ENCODE results near the gene MMP23B.
"Not testable (repeated sequence)": the region's sequence is repeated elsewhere in the genome, so short reads cannot be mapped to it uniquely, and the experiment has no call there.

The MMP23B gene

DNA sequence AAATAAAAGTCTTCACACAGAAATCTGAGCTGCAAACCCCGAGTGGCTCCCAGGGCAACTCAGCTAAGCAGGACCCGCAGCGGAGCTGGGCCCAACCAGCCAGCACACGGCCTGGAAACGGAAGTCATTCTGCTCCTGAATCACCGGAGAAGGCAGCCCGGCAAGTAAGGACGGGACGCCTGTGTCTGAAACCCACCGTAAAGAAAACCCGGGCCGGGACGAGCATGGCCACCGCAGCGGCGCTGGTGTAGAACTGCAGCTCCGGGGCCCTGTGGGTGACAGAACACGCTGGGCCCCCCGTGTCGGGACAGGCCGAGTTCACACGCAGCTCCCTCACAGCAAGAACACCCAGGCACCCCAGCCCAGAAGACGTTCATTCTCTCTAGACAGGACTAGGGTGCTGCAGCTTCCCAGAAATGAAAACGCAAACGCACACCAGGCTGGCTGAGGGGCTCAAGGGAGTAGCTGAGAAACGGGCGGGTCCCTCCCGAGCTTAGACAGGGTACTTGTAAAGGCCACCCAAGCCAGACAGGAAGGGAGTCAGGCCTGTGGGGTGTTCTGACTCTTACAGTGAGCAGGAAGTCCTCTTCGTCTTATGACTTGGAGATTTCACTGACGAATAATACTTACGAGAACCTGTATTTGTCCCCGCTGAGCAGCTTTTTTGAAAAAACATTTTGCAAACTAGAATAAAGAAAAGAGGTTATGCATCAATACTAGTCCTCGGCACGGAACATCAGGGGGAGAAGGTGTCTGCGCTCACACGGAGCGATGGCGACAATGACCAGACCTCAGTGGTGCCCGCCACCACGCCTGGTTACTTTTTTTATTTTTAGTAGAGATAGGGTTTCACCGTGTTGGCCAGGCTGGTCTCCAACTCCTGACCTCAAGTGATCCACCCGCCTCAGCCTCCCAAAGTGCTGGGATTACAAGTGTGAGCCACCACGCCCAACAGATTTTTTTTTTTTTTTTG is 37.8 kb downstream of the MMP23B start:
- no peak for DNase-seq (ENCODE audit: low read depth)

DNA sequence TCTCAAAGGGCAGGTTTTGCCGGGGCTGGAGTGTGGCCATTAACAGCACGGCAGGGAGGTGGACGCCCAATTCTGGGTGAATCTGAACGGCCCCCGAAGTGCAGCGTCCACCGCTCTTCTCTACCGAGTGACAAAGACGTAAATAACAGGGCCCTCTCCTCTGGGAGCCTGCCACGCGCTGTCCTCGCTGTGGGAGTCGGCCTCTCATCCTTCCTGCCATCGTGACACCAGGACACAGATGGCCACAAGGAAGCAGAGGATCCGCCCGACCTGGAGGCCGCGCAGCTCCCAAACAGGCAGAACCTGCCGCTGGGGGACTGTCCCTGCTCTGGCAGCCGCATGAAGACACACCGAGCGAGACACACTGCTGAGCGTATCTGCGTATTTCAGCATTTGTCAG is 38.9 kb downstream of the MMP23B start:
- no peak for DNase-seq (ENCODE audit: low read depth)

DNA sequence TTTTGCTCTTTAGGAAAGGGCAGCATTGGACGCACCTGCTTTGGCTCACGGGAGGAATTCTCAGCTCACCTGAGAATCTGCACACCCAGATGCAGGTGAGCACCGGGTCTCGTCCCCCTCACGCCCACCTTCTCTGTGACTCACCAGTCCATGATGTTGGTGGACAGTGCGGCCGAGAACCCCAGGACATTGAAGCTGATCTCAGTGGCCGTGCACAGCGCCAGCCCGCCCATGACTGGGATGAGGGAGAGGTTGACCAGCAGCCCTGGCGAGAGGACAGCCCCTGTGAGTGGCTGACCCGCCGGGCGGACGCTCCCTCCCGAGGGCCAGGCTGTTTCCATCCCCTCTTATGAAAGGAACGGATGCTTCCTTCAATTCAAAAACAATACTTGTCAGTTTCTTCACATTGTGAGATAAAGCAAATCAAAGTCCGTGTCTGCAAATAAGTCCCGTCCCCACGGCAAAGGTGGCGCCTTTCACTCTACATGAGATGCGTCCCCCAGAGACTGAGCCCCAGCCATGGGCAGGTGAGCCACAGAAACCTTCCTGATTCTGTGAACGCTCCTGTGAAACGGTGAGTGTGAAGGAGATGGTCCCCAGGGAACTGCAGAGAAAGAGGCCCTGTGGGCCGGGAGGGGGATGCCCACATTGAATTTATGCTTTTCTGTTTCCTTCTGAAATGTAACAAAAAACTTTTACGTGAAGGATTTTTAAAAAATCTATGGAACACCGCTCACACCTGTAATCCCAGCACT is 39.6 kb downstream of the MMP23B start:
- DNase-seq (ENCODE audit: low read depth): no peak

DNA sequence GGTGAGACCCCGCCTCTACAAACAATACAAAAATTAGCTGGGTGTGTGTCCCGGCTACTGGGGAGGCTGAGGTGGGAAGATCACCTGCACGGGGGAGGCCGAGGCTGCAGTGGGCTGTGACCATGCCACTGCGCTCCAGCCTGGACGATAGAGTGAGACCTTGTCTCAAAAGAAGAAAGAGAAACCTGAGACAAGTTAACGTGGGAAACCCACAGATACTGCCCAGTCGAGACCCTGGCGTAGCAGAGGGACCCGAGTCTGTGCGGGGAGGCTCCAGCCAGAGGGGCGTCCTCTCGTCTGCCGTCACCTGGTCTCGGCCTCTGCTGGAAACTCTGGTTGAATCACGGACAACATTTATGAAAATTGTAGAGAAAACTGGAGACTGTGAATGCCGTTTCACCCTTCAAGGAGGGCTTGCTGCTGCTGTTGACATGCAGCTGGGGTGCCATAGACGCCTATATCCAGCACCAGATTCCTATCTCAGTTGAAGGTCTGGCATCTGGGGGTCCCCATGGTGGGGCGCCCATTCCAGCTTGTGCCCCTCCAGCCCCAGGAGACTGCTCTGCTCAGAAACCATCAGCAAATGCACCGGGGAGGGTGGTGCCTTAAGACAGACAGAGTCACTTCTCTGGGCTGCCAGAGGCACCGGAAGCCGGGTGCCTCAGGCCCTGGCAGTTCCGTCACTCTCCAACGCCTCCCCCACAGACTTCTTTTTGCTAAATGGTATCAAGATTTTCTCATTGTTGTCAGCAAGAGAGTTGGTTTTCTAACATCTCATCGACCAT is 40.4 kb downstream of the MMP23B start:
- no peak for DNase-seq (ENCODE audit: low read depth)

DNA sequence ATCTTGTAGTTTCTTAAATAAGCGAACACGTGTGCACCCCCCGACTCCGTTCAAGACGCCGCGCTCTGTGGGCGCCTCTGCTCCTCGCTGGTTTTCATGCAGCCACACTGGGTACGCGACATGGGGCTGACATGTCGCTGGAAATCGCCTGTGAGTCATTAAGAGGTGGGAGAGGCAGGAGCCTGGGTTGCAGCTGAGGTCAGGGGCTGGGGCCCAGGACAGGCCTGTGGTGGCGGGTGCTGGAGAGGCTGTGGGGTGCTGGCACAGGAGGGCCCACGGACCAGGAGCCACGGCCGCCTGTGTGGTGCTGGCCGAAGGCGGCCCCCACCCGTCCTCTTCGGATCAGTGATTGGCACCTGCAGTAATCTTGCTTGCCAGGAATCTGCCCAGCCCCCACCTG is 42.8 kb downstream of the MMP23B start:
- DNase-seq (ENCODE audit: low read depth): not testable (repeated sequence)

DNA sequence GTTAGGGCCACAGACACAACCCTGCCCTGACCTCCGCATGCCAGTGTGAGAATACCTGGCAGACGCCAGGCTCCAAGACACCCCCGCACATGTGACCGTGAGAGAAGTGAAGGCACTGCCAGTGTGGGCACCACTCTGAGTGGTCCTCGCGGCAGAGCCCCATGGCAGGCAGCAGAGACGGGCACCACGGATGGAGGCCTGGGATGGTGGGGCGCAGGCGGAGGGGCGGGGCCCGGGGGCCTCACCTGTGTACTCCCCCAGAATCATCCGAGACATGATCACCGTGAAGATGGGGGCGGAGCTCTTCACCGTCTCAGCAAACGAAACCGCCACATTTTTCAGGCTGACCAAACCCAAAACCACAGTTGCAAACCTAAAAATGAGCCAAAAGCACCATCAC is 43.2 kb downstream of the MMP23B start:
- DNase-seq (ENCODE audit: low read depth): not testable (repeated sequence)

DNA sequence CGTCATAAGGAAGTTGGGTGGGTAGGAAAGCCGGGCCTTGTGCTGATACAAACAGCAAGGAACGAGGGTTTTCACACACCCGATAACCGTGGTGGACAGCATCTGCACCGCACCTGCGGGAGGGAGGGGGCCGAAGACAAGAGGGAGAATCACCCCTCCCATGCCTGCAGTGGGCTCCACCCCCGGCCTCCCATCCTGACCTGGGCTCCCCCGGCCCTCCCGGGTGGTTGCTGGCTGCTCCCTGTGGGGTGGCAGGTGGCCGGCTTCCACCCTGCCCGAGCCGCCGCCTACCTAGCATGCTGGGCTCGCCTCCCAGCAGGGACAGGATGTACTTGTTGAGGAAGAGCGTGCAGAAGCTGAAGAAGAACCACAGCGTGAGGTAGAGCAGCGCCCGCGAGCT is 44.1 kb downstream of the MMP23B start:
- DNase-seq (ENCODE audit: low read depth): not testable (repeated sequence)

DNA sequence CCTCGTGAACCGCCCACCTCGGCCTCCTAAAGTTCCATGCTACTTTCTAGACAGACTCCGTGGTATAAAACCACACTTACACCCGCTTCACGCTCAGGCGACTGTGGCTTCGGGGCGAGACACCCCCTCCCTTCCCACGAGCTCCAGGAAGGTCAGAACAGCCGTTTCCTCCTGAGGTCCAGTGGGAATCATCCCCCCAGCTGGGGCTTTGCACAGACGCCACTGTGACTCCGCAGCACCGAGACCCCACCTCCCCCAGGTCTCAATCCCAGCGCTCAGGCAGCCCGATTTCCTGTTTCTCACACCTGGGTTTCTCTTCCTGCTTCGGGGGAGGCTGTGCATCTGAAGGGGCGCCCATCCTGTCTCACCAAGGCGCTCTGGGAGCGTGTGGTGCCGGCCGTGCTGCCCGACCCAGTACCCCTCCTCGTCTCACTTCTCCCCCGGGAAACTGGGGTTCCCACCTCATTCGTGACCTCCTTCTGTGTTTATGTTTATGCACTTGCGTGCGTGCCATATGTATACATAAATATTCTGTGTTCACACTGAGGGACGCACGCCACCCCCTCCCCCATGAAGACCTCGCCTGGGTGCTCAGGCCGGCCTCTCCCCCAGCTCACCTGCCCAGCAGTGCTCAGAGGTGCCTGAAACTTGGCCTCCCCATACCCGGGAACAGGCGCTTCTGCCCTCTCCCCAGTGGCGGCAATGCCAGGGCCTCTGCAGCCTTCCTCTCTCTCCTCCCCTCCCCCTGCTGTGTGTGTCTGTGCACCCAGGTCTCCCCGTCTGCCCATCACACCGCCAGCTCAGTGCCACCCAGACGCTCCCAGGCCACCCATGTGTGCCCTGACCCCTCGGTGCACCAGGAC is 46.0 kb downstream of the MMP23B start:
- peak; percentile 30 for DNase-seq (ENCODE audit: low read depth)

DNA sequence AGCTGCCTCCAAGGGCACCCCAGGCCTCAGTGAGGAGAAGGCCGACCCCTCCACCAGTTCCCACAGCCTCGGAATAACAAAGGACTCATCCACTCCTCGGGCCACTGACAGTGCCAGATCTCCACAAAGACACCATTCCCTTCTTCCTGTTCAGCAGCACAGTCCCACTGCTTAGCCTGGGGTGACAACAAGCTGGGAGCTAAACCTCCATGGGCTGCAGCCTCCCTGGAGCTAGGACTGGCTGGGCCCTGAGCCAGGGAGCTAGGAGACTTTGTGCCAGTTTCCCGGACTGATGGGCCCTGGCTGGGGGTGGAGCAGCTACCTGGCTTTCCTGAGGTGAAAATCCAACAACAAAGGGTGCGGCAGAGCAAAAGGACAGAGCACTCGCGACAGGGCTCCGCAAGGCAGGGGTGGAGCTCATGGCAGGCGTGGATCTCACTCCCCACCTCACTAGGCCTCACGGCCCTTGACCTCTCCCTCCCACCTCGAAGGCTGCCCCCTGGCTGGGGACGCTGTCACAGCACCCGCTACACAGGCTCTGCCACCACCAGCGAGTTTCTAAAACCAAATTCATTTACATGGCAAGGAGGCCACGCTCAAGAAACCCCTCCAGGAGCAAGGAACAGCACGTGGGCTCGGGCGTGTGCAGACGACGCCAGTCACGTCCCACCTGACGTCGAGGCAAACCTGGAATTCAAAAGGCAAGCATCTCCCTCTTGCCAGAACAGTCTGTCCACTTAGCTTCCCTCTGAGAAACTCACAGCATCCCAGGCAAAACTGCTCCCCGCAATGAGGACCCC is 46.8 kb downstream of the MMP23B start:
- peak; percentile 18 for DNase-seq (ENCODE audit: low read depth)

DNA sequence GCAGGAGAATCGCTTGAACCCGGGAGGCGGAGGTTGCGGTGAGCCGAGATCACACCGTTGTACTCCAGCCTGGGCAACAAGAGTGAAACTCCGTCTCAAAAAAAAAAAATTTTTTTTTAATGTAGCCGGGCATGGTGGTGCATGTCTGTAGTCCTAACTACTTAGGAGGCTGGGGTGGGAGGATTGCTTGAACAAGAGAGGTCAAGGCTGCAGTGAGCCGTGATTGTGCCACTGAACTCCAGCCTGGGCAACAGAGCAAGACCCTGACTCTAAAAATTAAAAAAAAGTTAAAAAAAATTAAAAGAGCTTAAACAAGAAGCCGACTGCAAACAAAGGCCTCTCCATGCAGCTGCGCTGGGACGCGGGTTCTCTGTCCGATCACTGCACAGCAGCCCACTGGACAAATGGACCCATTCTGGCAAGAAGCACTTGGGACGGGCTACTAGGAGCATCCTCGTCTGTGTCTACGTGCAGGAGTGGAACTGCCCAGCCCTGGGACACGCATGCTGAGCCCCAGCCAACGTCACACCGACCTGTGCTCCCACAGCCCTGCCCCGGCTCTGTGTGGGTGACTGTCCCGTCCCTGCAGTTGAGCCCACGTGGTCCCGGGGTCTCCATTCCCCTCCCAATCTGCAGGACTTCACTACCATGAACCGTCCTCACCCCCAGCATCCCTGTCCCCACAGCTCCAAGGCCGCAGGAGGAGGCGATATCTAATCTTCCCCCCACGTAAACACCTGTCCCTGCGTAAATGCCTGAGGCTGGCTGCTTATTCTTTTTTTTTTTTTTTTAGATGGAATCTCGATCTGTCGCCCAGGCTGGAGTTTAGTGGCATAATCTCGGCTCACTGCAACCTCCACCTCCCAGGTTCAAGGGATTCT is 48.3 kb downstream of the MMP23B start:
- DNase-seq (ENCODE audit: low read depth): no peak

DNA sequence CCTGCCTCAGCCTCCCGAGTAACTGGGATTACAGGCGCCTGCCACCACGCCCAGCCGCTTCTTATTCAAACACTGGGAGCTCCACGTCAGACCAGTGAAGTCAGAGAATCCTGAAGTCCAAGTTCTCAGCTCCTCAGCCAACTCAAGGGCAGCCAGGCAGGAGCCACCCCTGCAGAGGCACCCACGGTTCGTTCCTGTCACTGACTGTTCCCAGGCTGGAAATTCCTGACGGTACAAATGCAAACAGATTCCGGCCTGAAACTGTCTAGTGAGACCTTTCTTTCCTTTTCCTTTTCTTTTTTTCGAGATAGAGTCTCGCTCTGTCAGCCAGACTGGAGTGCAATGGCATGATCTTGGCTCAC is 48.9 kb downstream of the MMP23B start:
- no peak for DNase-seq (ENCODE audit: low read depth)

DNA sequence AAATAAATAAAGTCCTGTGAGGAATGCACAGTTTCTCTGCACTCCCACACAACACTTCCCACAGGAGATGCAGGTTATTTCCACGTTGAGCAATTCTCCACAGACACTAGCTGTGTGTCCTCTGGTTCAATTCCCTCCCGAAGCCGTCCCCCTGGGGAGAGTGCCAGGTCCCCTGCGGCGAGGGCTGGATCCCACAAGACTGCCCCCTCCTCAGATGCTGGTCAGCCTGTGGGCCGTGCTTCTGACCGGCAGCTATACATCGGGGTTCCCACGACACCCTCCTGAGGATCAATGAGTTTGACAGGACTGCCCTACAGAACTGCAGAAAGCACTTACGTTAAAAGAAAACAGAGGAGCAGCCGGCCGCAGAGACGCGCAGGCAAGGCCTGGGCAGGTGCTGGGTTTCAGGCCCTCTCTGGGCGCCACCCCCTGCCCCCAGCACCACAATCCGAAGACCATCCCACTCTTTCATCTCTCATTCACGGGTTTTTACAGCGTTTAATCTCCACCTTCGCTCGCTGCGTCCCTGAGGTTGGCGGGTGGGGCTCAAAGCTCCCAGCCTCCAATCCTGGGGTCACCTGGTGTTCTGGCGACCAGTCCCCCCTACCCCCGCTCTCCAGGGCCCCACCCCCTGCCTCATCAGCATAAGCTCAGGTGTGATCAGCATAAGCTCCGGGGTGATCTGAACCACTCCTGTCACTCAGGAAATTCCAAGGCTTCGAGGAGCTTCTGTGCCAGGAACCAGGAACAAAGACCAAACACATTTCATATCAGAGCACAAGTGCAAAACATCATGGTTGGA is 51.3 kb downstream of the MMP23B start:
- DNase-seq (ENCODE audit: low read depth): no peak
